Embryonic facial prominence (tissue), 1 donor: ENCODE results near the gene REN.
A peak's percentile ranks its signal among the peaks of the same experiment; 100 is the strongest.

Experiments used
- DNase-seq: peaks from one replicate; pipeline ENCODE4 v3.0.0-alpha.2; 2016; ENCODE audit errors: extremely low spot score

REN gene

DNA sequence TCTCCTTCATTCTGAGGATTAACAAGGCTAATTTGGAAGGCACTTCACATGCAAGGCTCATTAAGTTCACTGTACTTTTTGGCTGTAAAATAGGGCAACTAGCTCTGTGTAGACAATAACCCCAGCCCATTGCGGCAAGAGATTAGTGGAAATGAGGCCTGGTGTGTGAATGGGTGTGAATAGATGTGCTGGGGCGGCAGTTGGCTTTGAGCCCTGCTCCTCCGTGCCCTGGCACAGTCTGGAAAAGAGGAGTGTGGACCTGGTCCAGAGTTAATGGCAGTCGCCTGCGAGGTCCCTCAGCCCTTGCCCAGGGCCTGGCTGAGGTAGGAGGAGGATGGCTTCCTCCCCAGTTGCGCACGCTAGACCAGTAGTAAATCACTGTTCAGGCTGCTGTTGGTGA lies 25.3 kb upstream of the REN start:
- no peak for DNase-seq

DNA sequence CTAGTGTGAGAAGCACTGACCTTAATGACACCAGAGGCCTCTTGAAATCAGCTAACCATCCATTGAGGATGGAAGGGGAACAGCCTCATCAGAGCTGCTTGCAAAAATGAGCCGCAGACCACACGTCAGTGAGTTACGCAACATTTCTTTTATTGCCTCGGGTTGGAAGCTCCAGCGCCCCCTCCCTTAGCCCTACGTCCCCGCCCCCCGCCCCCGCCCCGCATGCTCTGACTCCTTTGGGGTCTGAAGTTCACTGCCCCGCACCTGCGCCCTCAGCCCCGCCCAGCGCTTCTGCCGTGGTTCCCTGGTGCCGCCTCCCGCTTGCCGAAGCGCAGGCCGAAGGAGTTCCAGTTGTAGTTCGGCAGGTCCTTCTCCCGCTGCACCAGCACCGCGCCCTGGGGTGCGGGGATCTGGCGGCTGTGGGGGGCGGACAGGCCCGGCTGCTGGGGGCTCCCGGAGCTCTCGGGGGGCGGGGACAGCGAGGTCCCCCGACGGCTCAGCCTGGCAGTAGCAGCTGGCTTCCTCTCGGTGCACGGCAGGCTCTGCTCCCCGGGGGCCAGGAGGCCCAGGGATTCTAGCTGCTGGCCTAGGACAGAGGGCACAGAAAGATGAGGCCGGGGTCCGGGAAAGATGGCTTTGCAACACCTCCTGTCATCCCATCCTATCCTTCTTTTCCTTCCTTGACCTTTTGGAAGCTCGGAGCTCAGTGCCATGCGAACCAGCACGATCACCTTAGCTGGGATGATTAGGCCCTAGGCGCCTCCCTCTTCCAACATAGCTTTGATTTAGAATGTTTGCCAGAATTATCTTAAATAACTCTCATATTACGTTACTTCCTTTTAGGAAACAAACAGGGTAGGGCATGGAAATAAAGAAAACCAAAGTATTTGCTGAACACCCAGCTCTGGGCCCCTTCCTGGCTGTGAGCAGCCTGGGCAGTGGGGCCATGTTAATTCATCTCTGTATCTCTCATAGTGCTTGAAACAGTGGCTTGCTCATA lies 24.4 kb upstream of the REN start:
- no peak for DNase-seq

DNA sequence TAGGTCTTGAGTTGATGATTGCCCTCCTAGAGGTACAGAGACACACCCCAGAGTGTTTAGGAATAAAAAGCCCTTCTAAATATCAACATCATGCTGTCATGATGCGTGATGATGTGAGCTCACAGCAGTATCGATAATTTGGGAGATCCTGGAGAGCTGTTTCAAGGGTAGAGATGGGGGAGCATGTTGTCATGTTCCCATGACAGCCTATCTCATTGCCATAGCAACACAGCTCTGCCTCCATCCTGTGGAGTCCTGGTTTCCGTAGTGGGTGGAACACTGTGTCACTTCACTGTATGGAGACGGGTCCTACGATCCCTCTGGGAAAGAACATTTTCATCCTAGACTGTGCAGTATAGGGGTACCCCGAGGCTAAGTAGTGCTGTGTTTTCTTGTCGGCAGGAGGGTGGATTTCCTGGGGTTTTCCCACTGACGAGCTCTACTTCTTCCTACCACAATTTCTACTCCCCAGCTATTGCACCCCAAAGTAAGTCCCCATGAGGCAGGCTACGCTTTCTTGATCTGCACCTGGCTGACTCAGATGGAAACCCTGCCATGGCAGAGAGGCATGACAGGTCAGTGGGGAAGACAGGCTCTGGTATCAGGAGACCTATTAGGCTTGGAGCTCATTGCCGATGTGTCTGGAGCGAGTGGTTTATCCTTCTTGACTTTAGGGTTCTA lies 23.0 kb upstream of the REN start:
- no peak for DNase-seq

DNA sequence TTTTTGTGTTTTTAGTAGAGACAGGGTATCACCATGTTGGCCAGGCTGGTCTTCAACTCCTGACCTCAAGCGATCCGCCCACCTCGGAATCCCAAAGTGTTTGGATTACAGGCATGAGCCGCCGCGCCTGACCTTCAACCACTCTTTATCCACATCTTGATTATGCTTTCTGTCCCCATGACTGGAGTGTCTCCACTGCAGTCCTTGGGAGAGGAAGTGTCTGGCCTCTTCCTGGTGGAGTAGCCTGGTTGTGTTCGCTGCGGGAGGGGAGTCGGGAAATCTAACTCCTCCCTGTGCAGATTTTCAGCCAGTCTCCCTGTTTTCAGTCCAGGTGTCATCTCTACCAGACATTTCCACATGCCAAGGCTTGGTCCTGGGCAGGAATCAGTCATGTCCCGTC lies 20.5 kb upstream of the REN start:
- no peak for DNase-seq

DNA sequence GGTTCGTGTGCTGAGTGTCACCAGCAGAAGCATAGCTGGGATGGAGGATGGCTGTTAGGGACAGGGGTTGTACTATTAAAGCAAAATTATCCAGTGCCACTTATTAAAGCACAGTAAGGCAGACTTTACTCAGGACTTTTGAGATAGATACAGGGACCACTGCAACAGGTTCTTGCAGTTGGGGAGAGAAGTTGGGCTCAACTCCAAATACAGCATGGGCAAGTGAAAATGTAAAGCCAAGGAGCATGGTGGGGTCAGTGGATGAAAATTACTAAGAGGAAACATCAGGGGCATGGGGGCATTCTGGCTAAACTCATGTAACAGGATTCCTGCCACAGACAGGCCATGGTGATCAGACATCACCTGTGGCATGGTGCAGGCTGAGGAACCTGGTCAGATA lies 15.0 kb upstream of the REN start:
- DNase-seq = no peak

DNA sequence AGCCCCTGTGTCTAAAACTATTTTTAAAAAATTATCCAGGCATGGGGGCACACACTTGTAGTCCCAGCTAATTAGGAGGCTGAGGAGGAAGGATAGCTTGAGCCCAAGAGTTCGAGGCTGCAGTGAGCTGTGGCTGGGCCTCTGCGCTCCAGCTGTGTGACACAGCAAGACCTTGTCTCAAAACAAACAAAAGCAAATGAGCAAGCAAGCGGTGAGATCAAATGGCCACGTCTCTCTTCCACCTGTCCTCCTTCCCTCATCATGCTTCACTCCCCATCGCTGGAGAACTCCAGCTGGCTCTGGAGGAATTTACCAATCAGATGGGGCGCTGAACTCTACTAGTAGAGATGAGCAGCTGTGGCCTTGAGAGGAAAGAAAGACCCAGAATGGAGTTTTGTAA lies 14.0 kb upstream of the REN start:
- no peak for DNase-seq

DNA sequence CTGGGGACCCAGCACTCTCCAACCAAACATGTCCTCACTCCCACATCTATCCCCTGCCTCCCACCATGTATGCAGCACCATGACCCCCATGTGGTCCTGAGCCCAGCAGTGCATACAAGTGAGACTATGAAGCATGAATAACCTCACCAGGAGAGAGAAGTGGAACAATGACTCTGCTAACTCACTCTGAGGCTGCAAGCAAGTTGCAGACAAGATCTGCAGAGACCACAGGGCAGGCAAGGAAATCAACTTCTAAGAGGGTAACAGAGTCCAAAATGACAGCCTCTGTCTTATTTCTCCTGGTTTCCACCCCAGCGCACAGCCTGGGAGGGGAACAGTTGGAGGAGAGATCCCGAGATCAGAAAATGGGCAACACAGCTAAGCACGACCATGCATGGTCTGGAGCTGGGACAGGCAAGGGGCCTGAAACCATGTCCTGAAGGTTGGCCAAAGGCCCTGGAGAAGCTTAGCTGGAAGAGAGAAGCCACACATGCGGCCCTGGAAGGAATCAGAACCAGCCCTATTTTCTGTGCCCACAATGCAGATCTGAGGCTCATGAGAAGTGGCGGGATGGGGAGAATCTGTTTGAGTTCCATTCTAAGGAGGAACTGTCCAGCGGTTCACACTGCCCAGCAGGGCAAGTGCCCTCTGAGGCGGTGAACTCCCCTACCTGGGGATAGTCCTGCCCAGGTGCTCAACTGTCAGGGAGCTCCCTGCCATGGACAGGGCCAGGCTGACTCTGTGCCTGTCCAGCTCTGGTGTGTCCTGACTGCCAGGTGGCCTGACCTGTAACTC lies 12.5 kb upstream of the REN start:
- DNase-seq = no peak

DNA sequence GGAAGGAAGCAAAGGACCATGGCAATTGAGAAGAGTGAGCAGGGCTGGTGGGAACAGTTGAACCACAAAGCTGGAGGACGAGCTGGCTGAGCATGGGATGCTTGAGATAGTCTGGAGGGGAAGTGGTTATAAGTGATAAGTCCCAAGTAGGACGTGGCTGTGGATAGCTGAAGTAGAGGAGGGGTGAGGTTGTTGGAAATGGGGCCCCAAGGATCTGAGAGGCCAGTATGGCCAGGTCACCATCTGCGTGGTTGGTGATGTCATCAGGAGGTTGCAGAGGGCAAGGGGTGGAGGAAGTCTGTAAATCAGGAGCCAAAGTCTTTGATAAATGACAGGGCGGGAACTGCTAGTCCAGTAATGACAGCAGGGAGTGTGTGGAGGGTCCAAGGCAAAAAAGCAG lies 11.0 kb upstream of the REN start:
- DNase-seq = no peak

DNA sequence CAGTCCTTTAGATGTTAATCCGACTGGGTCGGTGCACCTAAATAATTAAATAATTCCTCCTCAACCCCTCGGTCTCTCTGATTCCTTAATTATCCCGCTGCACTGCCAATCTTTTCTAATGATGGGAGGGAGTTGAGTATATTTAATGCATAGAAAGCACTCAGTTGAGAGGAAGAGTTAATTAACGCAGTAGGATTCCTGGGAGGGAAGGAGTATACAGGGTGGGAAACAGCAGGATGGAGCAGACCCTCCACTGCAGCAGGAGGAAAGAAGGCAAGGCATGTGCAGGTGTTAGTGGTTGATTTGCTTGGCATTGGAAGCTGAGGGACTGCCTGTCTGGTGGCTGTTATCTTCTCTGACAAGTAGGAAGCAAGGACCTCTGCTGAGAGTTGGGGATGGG lies 9.9 kb upstream of the REN start:
- DNase-seq = no peak

DNA sequence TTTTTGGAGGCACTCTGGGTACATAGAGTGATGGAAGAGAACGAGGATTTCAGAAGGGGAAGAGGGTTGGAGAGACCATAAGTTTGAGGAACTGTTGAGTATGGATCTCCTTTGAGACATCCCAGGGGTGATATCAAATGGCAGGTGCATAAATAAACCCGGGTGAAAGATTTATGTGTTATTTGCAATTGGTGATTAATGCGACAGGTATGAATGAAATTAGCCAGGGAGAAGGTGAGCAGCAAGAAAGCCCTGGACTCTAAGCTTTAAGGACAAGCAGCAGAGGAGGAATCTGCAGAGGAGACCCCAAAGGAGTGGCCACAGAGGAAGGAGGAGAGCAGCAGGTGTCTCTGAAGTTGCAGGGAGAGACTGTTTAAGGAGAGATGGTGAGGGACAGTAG lies 8.8 kb upstream of the REN start:
- DNase-seq = no peak

DNA sequence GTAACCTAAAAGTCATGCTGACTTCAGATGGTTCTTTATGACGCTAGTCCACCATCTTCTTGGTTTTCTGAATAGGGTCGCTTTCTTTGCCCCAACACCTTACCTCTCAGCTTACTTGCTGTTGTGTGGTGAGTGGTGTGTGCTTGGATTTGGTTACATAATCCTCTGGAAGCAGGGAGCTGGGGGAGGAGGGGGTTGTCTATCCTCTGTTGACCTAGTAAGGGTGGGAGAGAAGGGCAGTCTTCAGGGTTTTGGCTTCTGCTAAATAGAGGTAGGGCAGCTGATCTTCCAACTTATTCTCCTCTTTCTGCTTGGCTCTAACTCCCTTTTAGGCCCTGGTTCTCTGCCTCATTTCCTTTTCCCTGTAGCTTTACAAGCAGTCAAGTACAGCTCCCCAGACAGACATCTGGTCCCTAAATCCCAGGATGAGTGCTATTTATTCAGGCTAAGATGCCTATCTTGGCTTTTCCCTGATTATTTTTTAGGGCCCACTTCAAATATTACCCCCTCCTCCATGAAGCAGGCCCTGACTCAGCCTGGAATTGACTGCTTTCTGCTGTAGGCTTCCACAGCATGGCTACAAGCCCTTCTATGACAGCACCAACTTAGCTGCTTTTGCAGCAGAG lies 6.4 kb upstream of the REN start:
- DNase-seq = no peak

DNA sequence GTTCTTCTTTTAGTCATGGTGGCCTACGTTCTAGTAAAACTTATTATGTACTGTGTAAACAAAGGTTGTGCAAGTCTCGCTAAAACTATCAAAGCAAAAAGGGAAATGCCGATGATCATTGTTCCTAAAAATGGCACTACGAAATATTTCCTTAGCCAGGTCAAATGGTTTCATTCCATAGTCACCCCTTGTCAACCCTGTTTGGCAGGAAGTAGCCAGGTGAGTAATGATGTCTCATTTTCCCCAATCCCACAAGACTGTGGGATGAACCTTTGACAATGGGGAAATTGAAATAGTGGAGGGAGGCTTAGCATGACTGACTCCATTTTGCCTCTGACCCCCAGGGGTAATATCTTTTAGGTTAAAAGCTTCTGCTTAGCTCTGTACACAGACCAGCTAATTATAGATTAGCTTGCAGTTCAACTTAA lies 5.6 kb upstream of the REN start:
- DNase-seq = no peak

DNA sequence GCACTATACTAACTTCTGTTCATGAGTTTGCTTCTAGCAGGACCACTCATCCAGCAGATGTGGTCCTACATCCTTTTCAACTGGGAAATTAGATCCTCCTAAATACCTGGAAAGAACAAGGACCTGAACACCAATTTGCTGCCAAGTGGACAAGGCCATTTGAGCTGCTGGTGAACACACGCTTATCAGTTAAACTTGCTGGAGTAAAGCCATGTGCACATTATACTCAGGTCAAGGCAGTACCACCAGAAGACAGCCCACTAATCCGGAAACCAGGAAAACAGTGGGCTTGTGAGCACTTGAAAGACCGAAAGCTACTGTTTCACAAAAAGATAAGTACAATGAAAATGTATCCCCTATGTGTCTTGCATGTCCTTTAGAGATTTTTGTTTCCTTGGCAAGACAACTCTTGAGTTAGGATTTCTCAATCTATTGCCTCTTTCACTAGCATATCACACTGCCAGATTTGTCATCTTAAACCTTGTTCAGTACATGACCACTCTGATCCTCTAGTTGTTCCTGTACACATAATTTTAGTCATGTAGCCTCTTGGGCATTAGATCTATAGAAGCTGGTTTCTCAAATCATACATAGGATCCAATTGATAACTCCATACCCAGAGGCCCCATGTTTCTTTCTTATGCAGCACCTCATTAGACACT lies 4.5 kb upstream of the REN start:
- no peak for DNase-seq

DNA sequence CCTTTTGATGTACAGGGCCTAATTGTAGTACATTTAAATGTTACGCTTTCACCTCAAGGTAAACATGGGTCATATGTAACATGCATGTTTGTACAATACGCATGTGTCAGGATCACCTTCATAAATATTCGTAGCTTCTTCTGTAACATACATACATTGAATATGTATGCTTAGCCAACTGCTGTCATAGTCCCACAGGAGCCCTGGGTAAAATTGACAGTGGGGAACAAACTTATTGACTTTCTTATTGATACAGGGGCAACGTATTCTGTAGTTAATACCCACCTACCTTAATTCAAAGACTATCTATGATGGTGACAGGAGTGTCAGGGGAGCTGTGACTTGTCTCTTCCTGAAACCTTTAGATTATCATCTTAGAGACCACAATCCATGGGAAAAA lies 3.7 kb upstream of the REN start:
- DNase-seq = no peak

DNA sequence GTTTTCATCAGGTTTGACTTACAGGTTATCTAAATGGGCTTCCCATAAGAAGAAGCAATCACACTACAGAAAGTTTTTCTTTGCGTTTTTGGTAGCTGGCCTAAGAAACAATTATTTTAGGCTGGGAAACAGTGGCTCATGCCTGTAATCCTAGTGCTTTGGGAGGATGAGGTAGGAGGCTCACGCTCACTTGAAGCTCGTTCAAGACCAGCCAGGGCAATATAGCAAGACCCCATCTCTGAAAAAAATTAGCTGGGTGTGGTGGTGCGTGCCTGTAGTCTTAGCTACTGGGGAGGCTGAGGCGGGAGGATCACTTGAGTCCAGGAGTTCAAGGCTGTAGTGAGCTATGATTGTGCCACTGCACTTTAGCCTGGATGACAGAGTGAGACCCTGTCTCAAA lies 1.6 kb upstream of the REN start:
- DNase-seq = no peak

DNA sequence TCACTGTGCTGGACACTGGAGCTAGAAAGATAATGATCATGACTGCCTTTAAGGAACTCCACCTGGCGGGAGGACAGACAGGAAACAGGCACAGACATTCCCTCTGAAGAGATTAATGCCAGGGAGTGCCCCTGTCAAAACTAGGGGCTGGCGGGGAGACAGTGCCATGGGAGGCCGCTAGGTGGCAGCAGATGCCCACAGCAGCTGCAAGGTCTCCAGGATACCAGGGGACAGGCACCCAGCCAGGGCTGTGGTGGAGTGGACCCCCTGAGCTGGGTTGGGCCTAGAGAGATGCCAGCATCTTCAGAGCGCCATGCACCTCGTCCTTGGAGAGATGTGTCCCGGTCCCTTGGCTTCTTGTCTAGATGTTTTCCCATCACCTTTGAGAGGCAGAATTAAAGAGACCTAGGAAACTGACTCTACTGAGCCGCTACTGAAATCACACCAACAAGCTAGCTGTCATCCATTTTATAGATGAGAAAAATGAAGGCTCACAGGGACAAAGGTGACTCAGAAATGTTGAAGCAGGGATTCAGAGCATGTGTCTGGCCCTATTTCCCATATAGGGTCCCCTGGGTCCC lies 3.6 kb downstream of the REN start:
- peak; percentile 34 for DNase-seq

DNA sequence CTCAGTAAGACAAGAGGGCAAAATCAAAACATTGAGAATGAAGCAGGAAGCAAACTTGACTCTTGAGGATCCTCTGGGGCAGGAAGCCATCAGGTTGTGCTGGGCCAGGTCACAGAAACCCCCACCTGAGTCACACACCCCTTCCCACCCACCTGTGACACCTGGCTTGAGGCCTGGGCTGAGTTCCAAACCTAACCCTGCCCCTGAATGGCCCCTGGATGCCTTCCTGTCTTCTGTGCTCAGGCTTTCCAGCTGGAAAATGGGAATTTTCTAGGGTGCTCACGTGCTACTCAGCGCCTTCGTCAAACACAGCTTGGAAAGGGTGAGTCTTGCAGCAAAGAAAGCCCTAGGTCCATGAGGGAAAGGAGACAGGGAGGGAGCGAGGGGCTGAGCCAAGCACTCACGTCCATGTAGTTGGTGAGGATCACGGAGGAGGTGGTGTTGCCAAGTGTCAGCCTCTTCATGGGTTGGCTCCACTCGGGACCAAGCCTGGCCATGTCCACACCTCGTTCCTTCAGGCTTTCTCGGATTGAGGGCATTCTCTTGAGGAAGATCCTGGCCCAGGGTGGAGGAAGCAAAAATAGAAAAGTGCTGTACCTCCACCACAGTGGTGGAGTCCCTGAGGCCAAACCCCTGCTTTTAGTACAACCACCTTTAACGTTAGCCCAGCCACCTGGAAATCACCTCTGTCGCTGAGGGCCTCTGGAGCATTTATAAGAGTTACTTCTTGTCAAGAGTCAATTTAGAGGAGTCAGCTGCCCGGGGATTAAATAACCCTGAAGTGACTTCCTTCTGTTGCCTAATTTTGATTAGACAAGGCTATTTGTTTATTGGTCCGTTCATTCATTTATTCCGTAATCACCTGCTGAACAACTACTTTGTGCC lies 4.3 kb downstream of the REN start:
- DNase-seq = no peak

DNA sequence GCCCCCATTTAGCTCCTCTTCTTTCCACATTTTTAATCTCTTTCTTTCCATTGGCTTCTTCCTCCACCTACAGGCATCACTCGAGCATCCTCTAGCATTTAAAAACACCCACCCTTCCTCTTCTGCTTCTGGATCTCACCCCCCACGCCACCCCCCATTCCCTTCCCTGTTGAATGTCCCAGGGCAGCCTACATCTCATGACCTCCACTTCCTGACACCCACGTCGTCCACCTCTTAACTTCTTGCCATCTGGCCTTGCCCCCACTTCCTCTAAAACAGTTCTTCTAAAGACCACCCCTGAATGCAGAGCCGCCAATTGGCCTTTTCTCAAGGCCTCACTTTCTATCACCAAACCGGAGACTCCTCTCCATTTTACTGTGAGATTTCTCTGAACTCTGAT lies 8.2 kb downstream of the REN start:
- DNase-seq = no peak

DNA sequence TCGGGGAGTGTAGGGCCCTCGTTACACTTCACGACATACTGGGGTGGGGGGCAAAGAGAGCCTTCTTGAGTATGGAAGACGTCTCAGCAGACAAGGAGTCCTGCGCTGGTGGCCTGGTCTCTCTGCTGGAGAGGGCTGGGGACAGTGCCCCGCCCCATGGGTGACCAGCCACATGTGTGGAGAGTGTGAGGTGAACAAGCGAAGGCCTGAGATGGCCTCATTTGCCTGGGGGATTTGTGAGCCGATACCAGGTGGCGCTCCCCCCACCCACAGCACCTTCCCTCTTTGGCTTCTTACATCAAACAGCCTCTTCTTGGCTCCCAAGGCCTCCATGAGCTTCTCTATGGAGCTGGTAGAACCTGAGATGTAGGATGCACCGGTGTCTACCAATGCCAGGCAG lies 10.3 kb downstream of the REN start:
- DNase-seq = no peak
